SH-SY5Y (cell line): Measurements from ENCODE around the gene MGAT5.

Experiments used
- GATA2 ChIP-seq: IDR thresholded peaks from 2 replicates; pipeline ENCODE4 v1.6.1; 2011; ENCODE audit warnings: mild to moderate bottlenecking, low read depth, low read length
- GATA3 ChIP-seq: IDR thresholded peaks from 2 replicates; pipeline ENCODE4 v1.6.1; 2011; ENCODE audit warnings: low read depth, mild to moderate bottlenecking, low read length, moderate library complexity

GRCh38 chr2:134278553-134278952, 24.7 kb downstream of the MGAT5 start:
- TF ChIP-seq GATA2, result no peak
- TF ChIP-seq GATA3, result no peak
